Endothelial cell (in vitro differentiated cells): ENCODE measurements around the gene MYL5. TPM values are rescaled to one million over a fixed set of nuclear protein-coding genes. Genes with fewer than 3 reads are reported as not detected.

ENCODE experiments used
- DNase-seq: peaks from one replicate; pipeline ENCODE4 v3.0.0; 2021; ENCODE audit warnings: low spot score
- H3K27ac Mint-ChIP-seq: one replicate; pipeline ENCODE4 v1.8.0; 2021; ENCODE audit warnings: mixed read lengths, inconsistent platforms; ENCODE audit not compliant: unreplicated experiment
- H3K27me3 Mint-ChIP-seq: one replicate; pipeline ENCODE4 v1.8.0; 2021; ENCODE audit warnings: mild to moderate bottlenecking, moderate library complexity, mixed read lengths, inconsistent platforms; ENCODE audit not compliant: unreplicated experiment
- H3K36me3 Mint-ChIP-seq: one replicate; pipeline ENCODE4 v1.8.0; 2021; ENCODE audit warnings: mild to moderate bottlenecking, low read depth, mixed read lengths, inconsistent platforms; ENCODE audit not compliant: unreplicated experiment
- H3K4me1 Mint-ChIP-seq: one replicate; pipeline ENCODE4 v1.8.0; 2021; ENCODE audit warnings: mild to moderate bottlenecking, mixed read lengths, inconsistent platforms; ENCODE audit not compliant: unreplicated experiment
- H3K4me3 Mint-ChIP-seq: one replicate; pipeline ENCODE4 v1.8.0; 2021; ENCODE audit warnings: mild to moderate bottlenecking, mixed read lengths, inconsistent platforms; ENCODE audit not compliant: unreplicated experiment
- H3K9me3 Mint-ChIP-seq: one replicate; pipeline ENCODE4 v1.8.0; 2021; ENCODE audit warnings: mixed read lengths, inconsistent platforms; ENCODE audit not compliant: unreplicated experiment
- CTCF ChIP-seq: fragments of 200-600 bp; sonication (generic); IDR thresholded peaks from one replicate; pipeline ENCODE4 v1.5.0; 2021; ENCODE audit warnings: antibody characterized with exemption; ENCODE audit not compliant: unreplicated experiment
- total RNA-seq: library from RNA; stranded (reverse); fragmentation: NEBNext Ultra II Directional; extraction: Animal tissue kit (Norgen Biotek cat#: 25700); gene quantifications from one replicate; pipeline ENCODE4 v1.2.1, GENCODE V29; 2021; ENCODE audit not compliant: unreplicated experiment

MYL5 gene
- total RNA-seq, 1 donor from 2014 or later: 23.2 TPM

DNA sequence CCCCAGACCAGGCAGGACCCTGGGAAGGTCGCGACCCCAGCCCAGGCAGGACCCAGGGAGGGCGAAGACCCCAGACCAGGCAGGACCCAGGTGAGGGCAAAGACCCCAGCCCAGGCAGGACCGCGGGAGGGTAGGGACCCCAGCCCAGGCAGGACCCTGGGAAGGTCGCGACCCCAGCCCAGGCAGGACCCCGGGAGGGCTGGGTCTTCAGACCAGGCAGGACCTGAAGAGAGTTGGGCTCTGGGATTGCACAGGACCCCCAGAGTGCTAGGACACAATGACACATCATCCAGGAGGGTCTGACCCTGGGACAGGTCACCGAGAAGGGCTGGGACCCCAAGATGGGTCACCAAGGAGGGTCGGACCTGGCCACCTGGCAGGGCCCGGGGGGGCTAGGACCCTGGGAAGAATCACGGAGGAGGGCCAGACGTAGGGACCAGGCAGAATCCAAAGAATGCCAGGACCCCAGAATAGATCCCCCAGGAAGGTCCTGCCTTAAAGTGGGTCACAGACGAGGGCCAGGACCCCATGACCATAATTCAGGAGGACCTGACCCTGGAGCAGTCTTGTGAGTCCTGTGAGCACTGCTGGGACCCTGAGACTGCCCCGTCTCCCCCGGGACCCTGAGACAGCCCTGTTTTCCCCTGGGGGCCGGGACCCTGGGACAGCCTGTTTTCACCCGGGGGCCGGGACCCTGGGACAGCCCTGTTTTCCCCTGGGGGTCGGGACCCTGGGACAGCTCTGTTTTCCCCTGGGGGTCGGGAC, 32.7 kb downstream of the MYL5 start:
- no peak for TF ChIP-seq CTCF
- peaks cover 18% of the 10 kb centered on the region for H3K36me3 Mint-ChIP-seq
- no peak for DNase-seq
- H3K9me3 Mint-ChIP-seq: no peaks in the 10 kb centered on the region
- H3K27me3 Mint-ChIP-seq: peaks cover 6% of the 10 kb centered on the region
- H3K27ac Mint-ChIP-seq: no peak overlapping the region
- H3K4me3 Mint-ChIP-seq: no peak overlapping the region
- H3K4me1 Mint-ChIP-seq: peaks cover 18% of the 10 kb centered on the region

- no peak overlapping the region for H3K27ac Mint-ChIP-seq
- peaks cover 4% of the 10 kb centered on the region for H3K27me3 Mint-ChIP-seq
- H3K4me3 Mint-ChIP-seq: no peak overlapping the region
- H3K36me3 Mint-ChIP-seq: peaks cover 18% of the 10 kb centered on the region
- H3K9me3 Mint-ChIP-seq: no peaks in the 10 kb centered on the region
- peaks cover 18% of the 10 kb centered on the region for H3K4me1 Mint-ChIP-seq
- no peak for TF ChIP-seq CTCF
- DNase-seq: no peak
These were observed 33.7 kb downstream of the MYL5 start for GRCh38 chr4:707929-708630.

DNA sequence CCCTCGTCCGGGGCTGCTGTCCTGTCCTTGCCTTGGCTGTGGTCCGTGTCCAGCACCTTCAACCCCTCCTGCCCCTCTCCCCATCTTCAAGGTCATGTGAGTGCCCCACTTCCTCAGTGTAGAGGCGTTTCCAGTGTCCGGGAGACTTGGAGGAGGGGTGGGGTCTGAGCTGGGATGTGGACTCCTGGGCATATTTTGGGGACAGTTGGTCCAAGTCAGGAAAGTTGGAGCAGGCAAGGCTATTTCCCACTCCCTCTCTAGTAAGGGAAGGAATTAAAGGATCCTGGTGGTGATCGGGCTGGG, 34.2 kb downstream of the MYL5 start:
- H3K36me3 Mint-ChIP-seq: peaks cover 18% of the 10 kb centered on the region
- peaks cover 18% of the 10 kb centered on the region for H3K4me1 Mint-ChIP-seq
- H3K4me3 Mint-ChIP-seq: peak overlapping the region; percentile 73
- no peaks in the 10 kb centered on the region for H3K9me3 Mint-ChIP-seq
- TF ChIP-seq CTCF: no peak
- no peak for DNase-seq
- peaks cover 4% of the 10 kb centered on the region for H3K27me3 Mint-ChIP-seq
- H3K27ac Mint-ChIP-seq: peak overlapping the region; percentile 36

DNA sequence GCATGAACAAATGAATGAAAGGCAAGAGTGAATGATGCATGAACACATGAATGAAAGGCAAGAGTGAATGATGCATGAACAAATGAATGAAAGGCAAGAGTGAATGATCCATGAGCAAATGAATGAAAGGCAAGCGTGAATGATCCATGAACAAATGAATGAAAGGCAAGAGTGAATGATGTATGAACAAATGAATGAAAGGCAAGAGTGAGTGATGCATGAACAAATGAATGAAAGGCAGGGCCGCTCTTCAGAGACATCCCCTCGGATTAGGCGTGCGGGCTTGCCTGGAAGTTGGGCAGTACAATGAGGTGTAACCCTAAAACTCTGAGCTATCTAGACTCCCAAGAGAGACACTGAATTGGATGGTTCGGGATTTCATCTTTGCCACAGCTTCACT, 35.0 kb downstream of the MYL5 start:
- H3K36me3 Mint-ChIP-seq: peaks cover 18% of the 10 kb centered on the region
- no peak for DNase-seq
- no peak for TF ChIP-seq CTCF
- no peaks in the 10 kb centered on the region for H3K9me3 Mint-ChIP-seq
- no peak overlapping the region for H3K4me3 Mint-ChIP-seq
- no peak overlapping the region for H3K27ac Mint-ChIP-seq
- H3K4me1 Mint-ChIP-seq: peaks cover 18% of the 10 kb centered on the region
- peaks cover 4% of the 10 kb centered on the region for H3K27me3 Mint-ChIP-seq

DNA sequence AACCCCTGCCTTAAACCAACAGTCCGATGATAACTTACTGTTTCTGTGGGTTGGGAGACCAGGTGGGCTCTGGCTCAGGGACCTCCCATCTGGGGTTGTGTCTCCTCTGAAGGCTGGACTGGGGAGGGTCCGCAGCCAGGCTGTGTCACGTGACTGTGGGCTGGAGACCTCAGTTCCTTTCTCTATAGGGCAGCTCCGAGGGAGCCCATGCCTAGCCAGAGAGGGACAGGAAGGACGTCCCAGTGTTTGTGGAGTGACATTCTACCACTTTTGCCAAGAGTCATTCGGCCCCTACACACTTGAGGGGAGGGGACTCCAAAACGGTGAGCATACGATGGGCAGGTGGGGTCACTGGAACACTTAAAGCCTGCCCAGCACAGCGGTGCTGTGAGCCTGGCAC, 35.8 kb downstream of the MYL5 start:
- H3K4me3 Mint-ChIP-seq: peak overlapping the region; percentile 45
- peaks cover 19% of the 10 kb centered on the region for H3K36me3 Mint-ChIP-seq
- H3K4me1 Mint-ChIP-seq: peaks cover 19% of the 10 kb centered on the region
- no peak overlapping the region for H3K27ac Mint-ChIP-seq
- H3K9me3 Mint-ChIP-seq: no peaks in the 10 kb centered on the region
- no peak for TF ChIP-seq CTCF
- peaks cover 4% of the 10 kb centered on the region for H3K27me3 Mint-ChIP-seq
- DNase-seq: no peak
